GM12878 (cell line): ENCODE data around the gene ZBTB3. TPM values are rescaled to one million over a fixed set of nuclear protein-coding genes. Genes with fewer than 3 reads are reported as not detected.
A peak's percentile ranks its signal among the peaks of the same experiment; 100 is the strongest.
"Not testable (repeated sequence)": the region's sequence is repeated elsewhere in the genome, so short reads cannot be mapped to it uniquely, and the experiment has no call there.

Experiments
- ATAC-seq: fragments of 200-7000 bp; cut with Tn5 transposase; 3 replicates; pipeline ENCODE4 v1.9.1; 2020; ENCODE audit warnings: mild to moderate bottlenecking, moderate library complexity
- BruUV-seq: library from RNA; stranded (reverse); fragments of 400-500 nt; replicated peaks from 2 replicates; lab custom pipeline; 2021; lab: Mats Ljungman, UMichigan
- CTCF ChIA-PET: fragments of 300-600 bp; sonication (Branson Sonifier 250); formaldehyde crosslinking; extraction: SDS; loops from one replicate; lab custom pipeline; 2021; ENCODE audit warnings: inconsistent platforms; lab: Yijun Ruan, JAX
- POLR2A ChIA-PET: fragments of 350-600 bp; formaldehyde crosslinking; extraction: SDS; loops from one replicate; lab custom pipeline; 2021; ENCODE audit warnings: inconsistent platforms; lab: Charles Lee
- RAD21 ChIA-PET: fragments of 300-600 bp; sonication (Branson Sonifier 250); formaldehyde crosslinking; loops from one replicate; lab custom pipeline; 2023; ENCODE audit warnings: antibody characterized with exemption; ENCODE audit not compliant: unreplicated experiment; lab: Charles Lee
- SMC1A ChIA-PET: fragments of 300-600 bp; sonication (Branson Sonifier 250); formaldehyde crosslinking; loops from one replicate; lab custom pipeline; 2023; ENCODE audit not compliant: unreplicated experiment, uncharacterized antibody; lab: Charles Lee
- DNase-seq: peaks from one replicate; pipeline ENCODE4 v3.0.0-alpha.2; 2011; ENCODE audit warnings: low read depth, low spot score
- FAIRE-seq: peaks from 3 replicates; lab custom pipeline; 2011; peaks lifted over from hg19 to GRCh38; lab: Jason Lieb, UNC
- H2AFZ ChIP-seq: 2 replicates; pipeline ENCODE4 v1.6.0; 2011; ENCODE audit warnings: low read depth, low read length, control low read depth; ENCODE audit not compliant: control insufficient read depth
- H3K27ac ChIP-seq: 2 replicates; pipeline ENCODE4 v1.5.1; 2011; ENCODE audit warnings: control low read depth; ENCODE audit not compliant: control insufficient read depth, insufficient read depth
- H3K27me3 ChIP-seq, 2 experiments: replicated peaks in 1 of 2; 2 replicates each; pipeline versions ENCODE4 v1.6.0 to v1.6.1; 2011; ENCODE audit warnings: low read length in 1 of 2; ENCODE audit not compliant: control insufficient read depth in 2 of 2, insufficient read depth in 2 of 2
- H3K36me3 ChIP-seq, 2 experiments: 2 replicates each; pipeline ENCODE4 v1.5.1; 2011; ENCODE audit warnings: low read length in 1 of 2; ENCODE audit not compliant: control insufficient read depth in 2 of 2, insufficient read depth in 2 of 2
- H3K4me1 ChIP-seq: 2 replicates; pipeline ENCODE4 v1.6.1; 2011; ENCODE audit warnings: mild to moderate bottlenecking, low read length, moderate library complexity, mixed read lengths; ENCODE audit not compliant: control insufficient read depth, insufficient read depth
- H3K4me2 ChIP-seq: 2 replicates; pipeline ENCODE4 v1.6.0; 2011; ENCODE audit warnings: control low read depth; ENCODE audit not compliant: control insufficient read depth, insufficient read depth
- H3K4me3 ChIP-seq: fragments of 200-600 bp; sonication (generic); 2 replicates; pipeline ENCODE4 v1.5.1; 2016
- H3K79me2 ChIP-seq: 2 replicates; pipeline ENCODE4 v1.6.0; 2011; ENCODE audit warnings: low read length; ENCODE audit not compliant: control insufficient read depth, insufficient read depth
- H3K9ac ChIP-seq: 2 replicates; pipeline ENCODE4 v1.8.0; 2011; ENCODE audit warnings: low read length, control low read depth, mixed read lengths; ENCODE audit not compliant: control insufficient read depth, insufficient read depth
- H3K9me3 ChIP-seq: replicated peaks from 3 replicates; pipeline ENCODE4 v1.5.1; 2011; ENCODE audit warnings: mild to moderate bottlenecking, low read length; ENCODE audit not compliant: control insufficient read depth, insufficient read depth
- H4K20me1 ChIP-seq: 2 replicates; pipeline ENCODE4 v1.6.0; 2011; ENCODE audit not compliant: control insufficient read depth, insufficient read depth
- NKRF ChIP-seq: fragments of 450-650 bp; conservative IDR thresholded peaks from 2 replicates; pipeline ENCODE4 v1.6.1; 2017; ENCODE audit warnings: mild to moderate bottlenecking, moderate library complexity
- WGBS: methylation state at CpG from one replicate; pipeline ENCODE4 v1.1.6; 2016; ENCODE audit warnings: low lambda C conversion rate; ENCODE audit not compliant: insufficient replicate concordance, insufficient coverage; ENCODE audit errors: missing lambda C conversion rate; 5-methylcytosine and 5-hydroxymethylcytosine counted together
- in situ Hi-C: fragments of 300-500 bp; cut with MboI; formaldehyde crosslinking; loops from 9 replicates; pipeline ENCODE4 v1.14.3; 2018; ENCODE audit warnings: mixed read lengths
- intact Hi-C: fragments of 100-400 bp; cut with micrococcal nuclease; formaldehyde crosslinking; loops from one replicate; pipeline ENCODE4 v1.14.2; 2022; ENCODE audit not compliant: unreplicated experiment
- polyA plus RNA-seq, 11 experiments: library from polyadenylated mRNA; depleted of rRNA in 4 of 11; unstranded in 6 of 11; stranded (reverse) in 5 of 11; fragments of >200 nt; fragmentation: Nextera tagmentation in 4 of 11; fragmentation: Illumina TruSeq in 1 of 11; extraction: Ambion mirVana in 4 of 11; extraction: Trizol in 1 of 11; gene quantifications; 1 replicate in 1 of 11; 2 replicates in 10 of 11; pipeline versions ENCODE4 v1.2.1 to v1.2.3, GENCODE V29; 2011 to 2016; ENCODE audit warnings: inconsistent platforms in 2 of 11, missing spikeins in 2 of 11, low read depth in 1 of 11
- total RNA-seq, 4 experiments: library from RNA; depleted of rRNA in 3 of 4; stranded (reverse); fragments of >200 nt in 3 of 4; fragmentation: Illumina TruSeq in 1 of 4; extraction: Trizol in 1 of 4; gene quantifications; 2 replicates each; pipeline versions ENCODE4 v1.2.1 to v1.2.3, GENCODE V29; 2013 to 2021

The ZBTB3 gene
- total and polyA plus RNA-seq, 10 of the 15 experiments (the other 5 are each of a cell fraction or from before 2014, with no cell fraction given): 1.4 to 7.7 (median 4.8) TPM

GRCh38 chr11:62760867-62761227, 6.9 kb upstream of the ZBTB3 start:
- 0 out of 2 replicates have a peak, but pooled peaks have one; percentile 1 for TF ChIP-seq NKRF
- H3K9me3 ChIP-seq, intact Hi-C loops, H3K27me3 ChIP-seq, in situ Hi-C loops, H3K9ac ChIP-seq, H3K36me3 ChIP-seq, DNase-seq, FAIRE-seq, BruUV-seq, H4K20me1 ChIP-seq, H3K27ac ChIP-seq, ATAC-seq, H3K4me1 ChIP-seq: not testable (repeated sequence)
- WGBS: 37% methylated on average over 9 of the region's 9 CpGs
- CTCF ChIA-PET: interaction anchor here (1.0 to 3.3 kb wide), 6 partner anchors 8 to 169 kb away, joined by 3 to 28 read pairs (median 4); partner anchors contain the start of genes TAF6L, TMEM179B and TUT1
- Histone ChIP-seq H3K4me2 (peak overlapping the region; percentile 42; the same call in 1 of the 2 replicates), H3K4me3 (peak overlapping the region; percentile 70), H3K79me2 (peaks cover 15% of the 10 kb centered on the region), H2AFZ (peak overlapping the region; percentile 55)
- RAD21 ChIA-PET: interaction anchor here (0.6 to 3.0 kb wide), 11 partner anchors 9 to 187 kb away, joined by 3 to 10 read pairs (median 3); partner anchors contain the start of genes C11orf98, CSKMT, EEF1G and HNRNPUL2
- POLR2A ChIA-PET: interaction anchor here (0.6 to 2.7 kb wide), 16 partner anchors 9 to 95 kb away, joined by 3 to 20 read pairs (median 4); partner anchors contain the start of genes HNRNPUL2, LBHD1, TAF6L and TMEM179B
- SMC1A ChIA-PET: interaction anchor here (0.9 to 2.3 kb wide), 3 partner anchors 9 to 97 kb away, joined by 3 to 22 read pairs (median 4); partner anchors contain the start of gene TAF6L
